ENCODE measurements around the gene ZNF835.

- no peak for TF ChIP-seq ZNF274 (IDR thresholded peaks at IDR 0.05; ENCODE audit: low read depth, low read length)
- TF ChIP-seq SUZ12 (IDR thresholded peaks at IDR 0.05; ENCODE audit: extremely low read depth, insufficient read depth, insufficient read length), result no peak
- no peak for TF ChIP-seq YY1 (IDR thresholded peaks at IDR 0.05; ENCODE audit: insufficient read depth, insufficient read length)
Measured at GRCh38 chr19:56654151-56654550, 17.4 kb downstream of the ZNF835 start.
